ENCODE results near the gene HLX. TPM values are rescaled to one million over a fixed set of nuclear protein-coding genes. Genes with fewer than 3 reads are reported as not detected.
A peak's percentile ranks its signal among the peaks of the same experiment; 100 is the strongest.

HLX gene
- total and polyA plus RNA-seq, 4 donors = 3.1 to 21.6 (median 8.5) TPM

GRCh38 chr1:220892086-220892376 lies 12.8 kb downstream of the HLX start:
- no peaks in the 10 kb centered on the region for H3K4me1 ChIP-seq (ENCODE audit: control insufficient read depth in 1 of 2, insufficient read depth in 2 of 2, low read length in 2 of 2)
- WGBS, 2 donors = 12 to 15% methylated on average over 16 of the region's 16 CpGs
- ATAC-seq (ENCODE audit: low FRiP score) = no peak

GRCh38 chr1:220892997-220893700 lies 13.9 kb downstream of the HLX start:
- peak overlapping the region in 1 of 2 donors; percentile 9 for H3K4me3 ChIP-seq (ENCODE audit: low read length in 2 of 2)
- intact Hi-C loops (cut with DNase I) = no loop called here

More at GRCh38 chr1:220892086-220892376, 12.8 kb downstream of the HLX start:
- H3K27ac ChIP-seq (ENCODE audit: low read depth in 1 of 2, low read length in 2 of 2) = no peak overlapping the region
- no peaks in the 10 kb centered on the region for H3K36me3 ChIP-seq (ENCODE audit: control insufficient read depth in 1 of 2, insufficient read depth in 2 of 2, low read length in 1 of 2)
- peak in 1 of 2 donors; percentile 67 for DNase-seq
- no peaks in the 10 kb centered on the region for H3K27me3 ChIP-seq (ENCODE audit: control insufficient read depth in 1 of 2, insufficient read depth in 2 of 2, low read length in 1 of 2)
- H3K9me3 ChIP-seq (ENCODE audit: control insufficient read depth, low read length) = no peaks in the 10 kb centered on the region
- H3K4me3 ChIP-seq (ENCODE audit: low read length in 2 of 2) = no peak overlapping the region
- intact Hi-C loops (cut with DNase I) = no loop called here

GRCh38 chr1:220893701-220894024 lies 14.4 kb downstream of the HLX start:
- Histone ChIP-seq H3K4me1 (ENCODE audit: control insufficient read depth in 1 of 2, insufficient read depth in 2 of 2, low read length in 2 of 2) (no peaks in the 10 kb centered on the region), H3K27ac (ENCODE audit: low read depth in 1 of 2, low read length in 2 of 2) (no peak overlapping the region), H3K4me3 (ENCODE audit: low read length in 2 of 2) (peak overlapping the region; percentile 2 to 9), H3K27me3 (ENCODE audit: control insufficient read depth in 1 of 2, insufficient read depth in 2 of 2, low read length in 1 of 2) (no peaks in the 10 kb centered on the region), H3K36me3 (ENCODE audit: control insufficient read depth in 1 of 2, insufficient read depth in 2 of 2, low read length in 1 of 2) (no peaks in the 10 kb centered on the region), H3K9me3 (ENCODE audit: control insufficient read depth, low read length) (no peaks in the 10 kb centered on the region)
- DNase-seq (no peak), ATAC-seq (ENCODE audit: low FRiP score) (peak; percentile 10)
- intact Hi-C loops (cut with DNase I) = no loop called here
- WGBS, 2 donors = 17 to 24% methylated on average over 11 of the region's 11 CpGs

More at GRCh38 chr1:220892997-220893700, 13.9 kb downstream of the HLX start:
- H3K4me1 ChIP-seq (ENCODE audit: control insufficient read depth in 1 of 2, insufficient read depth in 2 of 2, low read length in 2 of 2) = no peaks in the 10 kb centered on the region
- no peaks in the 10 kb centered on the region for H3K27me3 ChIP-seq (ENCODE audit: control insufficient read depth in 1 of 2, insufficient read depth in 2 of 2, low read length in 1 of 2)
- no peaks in the 10 kb centered on the region for H3K36me3 ChIP-seq (ENCODE audit: control insufficient read depth in 1 of 2, insufficient read depth in 2 of 2, low read length in 1 of 2)
- H3K27ac ChIP-seq (ENCODE audit: low read depth in 1 of 2, low read length in 2 of 2) = no peak overlapping the region
- ATAC-seq (ENCODE audit: low FRiP score) (no peak), DNase-seq (no peak)
- WGBS, 2 donors = 23 to 30% methylated on average over 18 of the region's 18 CpGs
- H3K9me3 ChIP-seq (ENCODE audit: control insufficient read depth, low read length) = no peaks in the 10 kb centered on the region

- no peaks in the 10 kb centered on the region for H3K9me3 ChIP-seq (ENCODE audit: control insufficient read depth, low read length)
- H3K4me3 ChIP-seq (ENCODE audit: low read length in 2 of 2) = peak overlapping the region; percentile 2 to 9
- no peak overlapping the region for H3K27ac ChIP-seq (ENCODE audit: low read depth in 1 of 2, low read length in 2 of 2)
- H3K4me1 ChIP-seq (ENCODE audit: control insufficient read depth in 1 of 2, insufficient read depth in 2 of 2, low read length in 2 of 2) = no peaks in the 10 kb centered on the region
- 12 to 15% methylated on average over 65 to 71 of the region's 71 CpGs for WGBS, 2 donors
- no peaks in the 10 kb centered on the region for H3K36me3 ChIP-seq (ENCODE audit: control insufficient read depth in 1 of 2, insufficient read depth in 2 of 2, low read length in 1 of 2)
- H3K27me3 ChIP-seq (ENCODE audit: control insufficient read depth in 1 of 2, insufficient read depth in 2 of 2, low read length in 1 of 2) = no peaks in the 10 kb centered on the region
- peak in 1 of 2 donors; percentile 77 for DNase-seq
- peak; percentile 42 for ATAC-seq (ENCODE audit: low FRiP score)
- intact Hi-C loops (cut with DNase I) = no loop called here
Measured at GRCh38 chr1:220894025-220894923, 15.0 kb downstream of the HLX start.

GRCh38 chr1:220894924-220895256 lies 15.6 kb downstream of the HLX start:
- H3K4me3 ChIP-seq (ENCODE audit: low read length in 2 of 2) = no peak overlapping the region
- H3K27ac ChIP-seq (ENCODE audit: low read depth in 1 of 2, low read length in 2 of 2) = no peak overlapping the region
- no peaks in the 10 kb centered on the region for H3K9me3 ChIP-seq (ENCODE audit: control insufficient read depth, low read length)
- DNase-seq (no peak), ATAC-seq (ENCODE audit: low FRiP score) (no peak)
- intact Hi-C loops (cut with DNase I) = no loop called here
- 63 to 81% methylated on average over 13 of the region's 13 CpGs for WGBS, 2 donors
- no peaks in the 10 kb centered on the region for H3K27me3 ChIP-seq (ENCODE audit: control insufficient read depth in 1 of 2, insufficient read depth in 2 of 2, low read length in 1 of 2)
- no peaks in the 10 kb centered on the region for H3K36me3 ChIP-seq (ENCODE audit: control insufficient read depth in 1 of 2, insufficient read depth in 2 of 2, low read length in 1 of 2)
- no peaks in the 10 kb centered on the region for H3K4me1 ChIP-seq (ENCODE audit: control insufficient read depth in 1 of 2, insufficient read depth in 2 of 2, low read length in 2 of 2)

- DNase-seq (peak in 1 of 2 donors; percentile 66), ATAC-seq (ENCODE audit: low FRiP score) (no peak)
- Histone ChIP-seq H3K27ac (ENCODE audit: low read depth in 1 of 2, low read length in 2 of 2) (no peak overlapping the region), H3K36me3 (ENCODE audit: control insufficient read depth in 1 of 2, insufficient read depth in 2 of 2, low read length in 1 of 2) (no peaks in the 10 kb centered on the region), H3K4me1 (ENCODE audit: control insufficient read depth in 1 of 2, insufficient read depth in 2 of 2, low read length in 2 of 2) (no peaks in the 10 kb centered on the region), H3K9me3 (ENCODE audit: control insufficient read depth, low read length) (no peaks in the 10 kb centered on the region), H3K4me3 (ENCODE audit: low read length in 2 of 2) (no peak overlapping the region), H3K27me3 (ENCODE audit: control insufficient read depth in 1 of 2, insufficient read depth in 2 of 2, low read length in 1 of 2) (no peaks in the 10 kb centered on the region)
- 21 to 37% methylated on average over 35 of the region's 35 CpGs for WGBS, 2 donors
- intact Hi-C loops (cut with DNase I) = no loop called here
Measured at GRCh38 chr1:220895412-220895946, 16.2 kb downstream of the HLX start.

GRCh38 chr1:220896092-220896491 lies 16.8 kb downstream of the HLX start:
- Histone ChIP-seq H3K36me3 (ENCODE audit: control insufficient read depth in 1 of 2, insufficient read depth in 2 of 2, low read length in 1 of 2) (no peaks in the 10 kb centered on the region), H3K4me1 (ENCODE audit: control insufficient read depth in 1 of 2, insufficient read depth in 2 of 2, low read length in 2 of 2) (no peaks in the 10 kb centered on the region), H3K27me3 (ENCODE audit: control insufficient read depth in 1 of 2, insufficient read depth in 2 of 2, low read length in 1 of 2) (no peaks in the 10 kb centered on the region), H3K9me3 (ENCODE audit: control insufficient read depth, low read length) (no peaks in the 10 kb centered on the region), H3K4me3 (ENCODE audit: low read length in 2 of 2) (no peak overlapping the region), H3K27ac (ENCODE audit: low read depth in 1 of 2, low read length in 2 of 2) (no peak overlapping the region)
- ATAC-seq (ENCODE audit: low FRiP score) (no peak), DNase-seq (no peak)
- 58 to 79% methylated on average over 12 of the region's 12 CpGs for WGBS, 2 donors
- intact Hi-C loops (cut with DNase I) = no loop called here

- ATAC-seq (ENCODE audit: low FRiP score) = no peak
- Histone ChIP-seq H3K27me3 (ENCODE audit: control insufficient read depth in 1 of 2, insufficient read depth in 2 of 2, low read length in 1 of 2) (no peaks in the 10 kb centered on the region), H3K27ac (ENCODE audit: low read depth in 1 of 2, low read length in 2 of 2) (no peak overlapping the region), H3K36me3 (ENCODE audit: control insufficient read depth in 1 of 2, insufficient read depth in 2 of 2, low read length in 1 of 2) (no peaks in the 10 kb centered on the region), H3K9me3 (ENCODE audit: control insufficient read depth, low read length) (peaks cover 1% of the 10 kb centered on the region), H3K4me3 (ENCODE audit: low read length in 2 of 2) (no peak overlapping the region), H3K4me1 (ENCODE audit: control insufficient read depth in 1 of 2, insufficient read depth in 2 of 2, low read length in 2 of 2) (no peaks in the 10 kb centered on the region)
- intact Hi-C loops (cut with DNase I) = loop anchor here in 1 of 2 donors (10.0 kb wide), 1 partner anchor 314 kb away; no protein-coding TSS in a partner anchor
- 85 to 90% methylated on average over 3 of the region's 3 CpGs for WGBS, 2 donors
- no peak for DNase-seq
Measured at GRCh38 chr1:220900842-220901241, 21.6 kb downstream of the HLX start.
